Measurements from ENCODE around the gene LONP2. TPM values are rescaled to one million over a fixed set of nuclear protein-coding genes. Genes with fewer than 3 reads are reported as not detected.
A peak's percentile ranks its signal among the peaks of the same experiment; 100 is the strongest.

LONP2 gene
- polyA plus RNA-seq, 2 donors = 16.2 to 28.6 TPM

- Histone ChIP-seq H3K4me1 (ENCODE audit: control insufficient read depth in 2 of 2, insufficient read depth in 2 of 2, low read length in 1 of 2) (no peaks in the 10 kb centered on the region), H3K36me3 (ENCODE audit: control insufficient read depth in 2 of 2, insufficient read depth in 2 of 2, low read length in 1 of 2) (peaks cover 0 to 5% of the 10 kb centered on the region in 2 donors), H3K27me3 (ENCODE audit: control insufficient read depth in 1 of 2, insufficient read depth in 2 of 2, low read length in 2 of 2) (no peaks in the 10 kb centered on the region), H3K9me3 (ENCODE audit: control insufficient read depth in 2 of 2, insufficient read depth in 1 of 2, low read depth in 1 of 2, low read length in 1 of 2) (no peaks in the 10 kb centered on the region), H3K27ac (ENCODE audit: low read depth in 2 of 2, low read length in 1 of 2) (no peak overlapping the region), H3K4me3 (ENCODE audit: low read depth in 1 of 2, low read length in 2 of 2) (no peak overlapping the region)
- WGBS, 2 donors = 76 to 88% methylated on average over 2 of the region's 2 CpGs
These were observed 36.4 kb downstream of the LONP2 start for GRCh38 chr16:48280546-48280945.

GRCh38 chr16:48282636-48283263, 38.6 kb downstream of the LONP2 start:
- Histone ChIP-seq H3K9me3 (ENCODE audit: control insufficient read depth in 2 of 2, insufficient read depth in 1 of 2, low read depth in 1 of 2, low read length in 1 of 2) (peaks cover 0 to 3% of the 10 kb centered on the region in 2 donors), H3K4me1 (ENCODE audit: control insufficient read depth in 2 of 2, insufficient read depth in 2 of 2, low read length in 1 of 2) (no peaks in the 10 kb centered on the region), H3K27ac (ENCODE audit: low read depth in 2 of 2, low read length in 1 of 2) (no peak overlapping the region), H3K4me3 (ENCODE audit: low read depth in 1 of 2, low read length in 2 of 2) (no peak overlapping the region), H3K27me3 (ENCODE audit: control insufficient read depth in 1 of 2, insufficient read depth in 2 of 2, low read length in 2 of 2) (no peaks in the 10 kb centered on the region), H3K36me3 (ENCODE audit: control insufficient read depth in 2 of 2, insufficient read depth in 2 of 2, low read length in 1 of 2) (peaks cover 2 to 3% of the 10 kb centered on the region in 2 donors)
- WGBS, 2 donors = 78 to 79% methylated on average over 2 of the region's 2 CpGs

DNA sequence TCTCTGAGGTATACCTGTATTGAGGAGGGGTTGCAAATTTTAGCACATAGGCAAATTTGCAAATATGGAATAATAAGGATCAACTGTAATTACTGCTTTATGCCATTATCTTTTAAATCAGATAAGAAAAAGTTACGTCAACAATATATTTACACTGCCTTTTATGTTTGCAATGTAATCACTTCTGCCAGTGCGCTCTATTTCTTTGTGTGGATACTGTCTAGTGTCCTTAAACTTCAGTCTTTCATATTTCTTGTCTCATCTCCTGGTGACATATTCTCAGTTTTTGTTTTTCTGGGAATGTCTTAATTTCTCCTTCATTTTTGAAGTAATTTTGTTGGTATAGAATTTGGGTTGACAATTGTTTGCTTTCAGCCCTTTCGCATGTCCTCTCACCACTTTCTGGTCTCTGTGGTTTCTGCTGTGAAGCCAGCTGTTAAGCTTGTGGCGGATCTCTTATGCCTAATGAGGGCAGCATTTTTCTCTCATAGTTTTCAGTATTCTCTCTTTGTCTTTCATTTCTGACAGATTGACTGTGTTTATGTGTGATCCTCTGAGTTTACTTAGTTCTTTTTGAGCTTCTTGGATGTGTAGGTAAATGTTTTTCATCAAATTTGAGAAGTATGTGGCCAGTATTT, 40.8 kb downstream of the LONP2 start:
- H3K9me3 ChIP-seq (ENCODE audit: control insufficient read depth in 2 of 2, insufficient read depth in 1 of 2, low read depth in 1 of 2, low read length in 1 of 2) = peaks cover 0 to 3% of the 10 kb centered on the region in 2 donors
- 79 to 91% methylated on average over 4 of the region's 4 CpGs for WGBS, 2 donors
- peaks cover 3 to 6% of the 10 kb centered on the region in 2 donors for H3K36me3 ChIP-seq (ENCODE audit: control insufficient read depth in 2 of 2, insufficient read depth in 2 of 2, low read length in 1 of 2)
- H3K4me1 ChIP-seq (ENCODE audit: control insufficient read depth in 2 of 2, insufficient read depth in 2 of 2, low read length in 1 of 2) = no peaks in the 10 kb centered on the region
- no peak overlapping the region for H3K4me3 ChIP-seq (ENCODE audit: low read depth in 1 of 2, low read length in 2 of 2)
- no peaks in the 10 kb centered on the region for H3K27me3 ChIP-seq (ENCODE audit: control insufficient read depth in 1 of 2, insufficient read depth in 2 of 2, low read length in 2 of 2)
- no peak overlapping the region for H3K27ac ChIP-seq (ENCODE audit: low read depth in 2 of 2, low read length in 1 of 2)

DNA sequence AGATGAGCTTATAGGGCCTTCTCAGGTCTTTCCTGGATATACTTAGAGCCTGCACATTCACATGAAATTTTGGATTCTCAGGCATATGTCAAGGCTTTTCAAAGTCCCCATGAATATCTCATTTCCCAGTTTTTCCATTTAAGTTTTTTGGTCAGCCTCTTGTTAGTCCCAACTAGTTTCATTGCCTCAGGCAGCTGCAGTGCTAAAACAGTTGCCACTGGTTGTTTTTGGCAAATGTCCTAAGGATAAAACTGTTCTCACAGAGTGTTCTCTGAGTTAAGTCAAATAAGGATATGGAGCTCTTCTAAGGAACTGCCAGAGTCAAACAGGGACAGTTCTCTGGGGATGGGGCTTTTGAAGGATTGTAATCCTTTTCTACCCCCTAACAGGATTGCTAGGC, 43.1 kb downstream of the LONP2 start:
- peaks cover 3 to 6% of the 10 kb centered on the region in 2 donors for H3K36me3 ChIP-seq (ENCODE audit: control insufficient read depth in 2 of 2, insufficient read depth in 2 of 2, low read length in 1 of 2)
- no peaks in the 10 kb centered on the region for H3K27me3 ChIP-seq (ENCODE audit: control insufficient read depth in 1 of 2, insufficient read depth in 2 of 2, low read length in 2 of 2)
- no peak overlapping the region for H3K4me3 ChIP-seq (ENCODE audit: low read depth in 1 of 2, low read length in 2 of 2)
- H3K27ac ChIP-seq (ENCODE audit: low read depth in 2 of 2, low read length in 1 of 2) = no peak overlapping the region
- H3K4me1 ChIP-seq (ENCODE audit: control insufficient read depth in 2 of 2, insufficient read depth in 2 of 2, low read length in 1 of 2) = no peaks in the 10 kb centered on the region
- H3K9me3 ChIP-seq (ENCODE audit: control insufficient read depth in 2 of 2, insufficient read depth in 1 of 2, low read depth in 1 of 2, low read length in 1 of 2) = peaks cover 0 to 3% of the 10 kb centered on the region in 2 donors

DNA sequence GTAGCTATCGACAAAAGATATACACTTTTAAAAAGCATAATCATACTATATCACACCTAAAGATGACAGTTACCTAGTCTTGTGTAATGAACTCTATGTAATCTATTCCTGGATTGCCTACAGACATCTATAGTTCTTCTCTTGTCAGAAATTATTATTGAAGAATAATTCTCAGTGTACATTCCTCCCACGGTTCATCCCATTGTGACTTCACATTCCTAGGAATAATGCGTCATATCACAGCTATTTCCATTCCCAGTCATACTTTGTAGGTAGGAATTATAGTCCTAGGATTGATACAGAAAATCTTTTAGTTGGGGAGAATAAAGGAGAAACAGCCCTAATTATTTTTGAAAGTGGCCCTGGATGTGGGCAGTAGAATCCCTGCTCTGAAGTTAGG, 47.2 kb downstream of the LONP2 start:
- Histone ChIP-seq H3K36me3 (ENCODE audit: control insufficient read depth in 2 of 2, insufficient read depth in 2 of 2, low read length in 1 of 2) (peaks cover 3 to 6% of the 10 kb centered on the region in 2 donors), H3K27me3 (ENCODE audit: control insufficient read depth in 1 of 2, insufficient read depth in 2 of 2, low read length in 2 of 2) (no peaks in the 10 kb centered on the region), H3K27ac (ENCODE audit: low read depth in 2 of 2, low read length in 1 of 2) (no peak overlapping the region), H3K9me3 (ENCODE audit: control insufficient read depth in 2 of 2, insufficient read depth in 1 of 2, low read depth in 1 of 2, low read length in 1 of 2) (peaks cover 0 to 2% of the 10 kb centered on the region in 2 donors), H3K4me1 (ENCODE audit: control insufficient read depth in 2 of 2, insufficient read depth in 2 of 2, low read length in 1 of 2) (no peaks in the 10 kb centered on the region), H3K4me3 (ENCODE audit: low read depth in 1 of 2, low read length in 2 of 2) (no peak overlapping the region)
- WGBS, 2 donors = 70 to 80% methylated on average over 3 of the region's 3 CpGs

DNA sequence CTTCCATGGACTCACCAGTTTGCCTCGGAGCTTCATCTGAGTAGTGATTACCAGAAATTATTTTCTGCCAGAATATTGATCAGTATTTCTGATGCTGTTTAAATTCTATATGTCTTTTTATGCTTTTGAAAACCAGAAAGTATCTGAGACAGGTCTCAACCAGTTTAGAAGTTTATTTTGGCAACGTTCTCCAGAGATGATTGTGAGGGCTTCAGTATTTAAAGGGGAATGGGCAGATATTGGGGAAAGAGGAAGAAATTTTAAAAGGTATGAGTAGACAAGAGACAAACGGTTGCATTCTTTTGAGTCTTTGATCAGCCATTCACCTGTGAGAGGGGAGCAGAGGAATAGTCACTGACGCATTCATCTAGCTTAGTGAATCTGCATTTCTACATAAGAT, 47.7 kb downstream of the LONP2 start:
- peaks cover 3 to 6% of the 10 kb centered on the region in 2 donors for H3K36me3 ChIP-seq (ENCODE audit: control insufficient read depth in 2 of 2, insufficient read depth in 2 of 2, low read length in 1 of 2)
- H3K27me3 ChIP-seq (ENCODE audit: control insufficient read depth in 1 of 2, insufficient read depth in 2 of 2, low read length in 2 of 2) = no peaks in the 10 kb centered on the region
- no peaks in the 10 kb centered on the region for H3K4me1 ChIP-seq (ENCODE audit: control insufficient read depth in 2 of 2, insufficient read depth in 2 of 2, low read length in 1 of 2)
- H3K4me3 ChIP-seq (ENCODE audit: low read depth in 1 of 2, low read length in 2 of 2) = no peak overlapping the region
- H3K9me3 ChIP-seq (ENCODE audit: control insufficient read depth in 2 of 2, insufficient read depth in 1 of 2, low read depth in 1 of 2, low read length in 1 of 2) = no peaks in the 10 kb centered on the region
- no peak overlapping the region for H3K27ac ChIP-seq (ENCODE audit: low read depth in 2 of 2, low read length in 1 of 2)
- WGBS, 2 donors = 51 to 67% methylated on average over 4 of the region's 4 CpGs

DNA sequence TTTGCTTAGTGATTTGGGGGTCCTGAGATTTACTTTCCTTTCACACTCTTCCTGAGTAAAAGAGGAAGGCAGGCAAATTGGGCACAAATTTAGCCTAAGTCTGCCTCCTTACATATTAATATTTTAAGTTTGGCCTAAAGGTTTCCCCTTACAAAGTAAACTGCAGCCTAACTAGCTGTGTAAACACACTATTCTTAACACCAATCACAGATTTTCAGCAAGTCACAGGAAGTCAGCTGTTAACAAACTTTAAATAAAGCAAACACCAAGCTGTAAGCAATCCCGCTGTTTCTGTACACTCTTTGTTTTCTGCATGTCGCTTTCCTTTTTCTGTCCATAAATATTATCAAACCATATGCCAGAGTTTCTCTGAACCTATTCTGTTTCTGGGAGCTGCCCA, 48.4 kb downstream of the LONP2 start:
- 68% methylated on average over 2 of the region's 2 CpGs for WGBS, 2 donors
- peaks cover 0 to 3% of the 10 kb centered on the region in 2 donors for H3K9me3 ChIP-seq (ENCODE audit: control insufficient read depth in 2 of 2, insufficient read depth in 1 of 2, low read depth in 1 of 2, low read length in 1 of 2)
- H3K4me1 ChIP-seq (ENCODE audit: control insufficient read depth in 2 of 2, insufficient read depth in 2 of 2, low read length in 1 of 2) = no peaks in the 10 kb centered on the region

GRCh38 chr16:48294724-48295123, 50.6 kb downstream of the LONP2 start:
- Histone ChIP-seq H3K4me1 (ENCODE audit: control insufficient read depth in 2 of 2, insufficient read depth in 2 of 2, low read length in 1 of 2) (no peaks in the 10 kb centered on the region), H3K27me3 (ENCODE audit: control insufficient read depth in 1 of 2, insufficient read depth in 2 of 2, low read length in 2 of 2) (no peaks in the 10 kb centered on the region), H3K36me3 (ENCODE audit: control insufficient read depth in 2 of 2, insufficient read depth in 2 of 2, low read length in 1 of 2) (peaks cover 3 to 6% of the 10 kb centered on the region in 2 donors), H3K4me3 (ENCODE audit: low read depth in 1 of 2, low read length in 2 of 2) (no peak overlapping the region), H3K27ac (ENCODE audit: low read depth in 2 of 2, low read length in 1 of 2) (peak overlapping the region; percentile 4 to 42), H3K9me3 (ENCODE audit: control insufficient read depth in 2 of 2, insufficient read depth in 1 of 2, low read depth in 1 of 2, low read length in 1 of 2) (peaks cover 0 to 3% of the 10 kb centered on the region in 2 donors)
- whole genome bisulfite sequencing, 2 donors = 70 to 78% methylated on average over 1 of the region's 1 CpG

More for the DNA sequence above, 48.4 kb downstream of the LONP2 start:
- no peak overlapping the region for H3K27ac ChIP-seq (ENCODE audit: low read depth in 2 of 2, low read length in 1 of 2)
- H3K36me3 ChIP-seq (ENCODE audit: control insufficient read depth in 2 of 2, insufficient read depth in 2 of 2, low read length in 1 of 2) = peaks cover 0 to 12% of the 10 kb centered on the region in 2 donors
- no peak overlapping the region for H3K4me3 ChIP-seq (ENCODE audit: low read depth in 1 of 2, low read length in 2 of 2)
- no peaks in the 10 kb centered on the region for H3K27me3 ChIP-seq (ENCODE audit: control insufficient read depth in 1 of 2, insufficient read depth in 2 of 2, low read length in 2 of 2)

DNA sequence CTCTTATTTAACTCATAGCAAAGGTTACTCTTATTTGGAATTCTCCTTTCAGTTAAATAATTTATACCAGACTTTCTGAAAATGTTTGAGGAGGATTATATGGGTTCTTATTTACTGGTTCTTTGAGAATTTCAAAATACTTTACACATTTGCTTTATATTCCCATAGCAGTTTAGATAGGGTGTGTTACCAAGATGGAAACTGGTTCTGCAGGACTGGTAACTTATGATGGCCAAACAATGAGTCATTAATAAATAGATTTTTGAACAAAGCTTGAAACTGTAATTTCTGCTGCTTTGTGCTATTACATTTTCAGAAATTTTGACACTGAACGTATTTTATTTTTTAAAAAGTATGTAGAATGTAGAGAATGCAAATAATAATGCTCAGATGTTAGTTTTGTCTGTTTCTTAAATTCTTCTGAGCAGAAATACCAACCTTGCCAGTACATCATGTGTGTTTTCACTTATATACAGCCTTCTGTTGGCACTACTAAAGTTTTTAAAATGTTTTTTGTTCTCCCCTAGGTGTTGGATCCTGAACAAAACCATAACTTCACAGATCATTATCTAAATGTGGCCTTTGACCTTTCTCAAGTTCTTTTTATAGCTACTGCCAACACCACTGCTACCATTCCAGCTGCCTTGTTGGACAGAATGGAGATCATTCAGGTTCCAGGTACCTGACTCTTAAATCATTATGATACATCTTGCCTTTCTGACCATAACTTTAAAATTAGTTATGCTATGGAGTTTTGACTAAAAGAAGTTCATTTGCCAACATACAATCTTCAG, 51.6 kb downstream of the LONP2 start:
- WGBS, 2 donors = 57 to 60% methylated on average over 1 of the region's 1 CpG
- Histone ChIP-seq H3K4me1 (ENCODE audit: control insufficient read depth in 2 of 2, insufficient read depth in 2 of 2, low read length in 1 of 2) (no peaks in the 10 kb centered on the region), H3K36me3 (ENCODE audit: control insufficient read depth in 2 of 2, insufficient read depth in 2 of 2, low read length in 1 of 2) (peaks cover 5 to 6% of the 10 kb centered on the region in 2 donors)

More for the DNA sequence above, 51.6 kb downstream of the LONP2 start:
- H3K4me3 ChIP-seq (ENCODE audit: low read depth in 1 of 2, low read length in 2 of 2) = no peak overlapping the region
- H3K9me3 ChIP-seq (ENCODE audit: control insufficient read depth in 2 of 2, insufficient read depth in 1 of 2, low read depth in 1 of 2, low read length in 1 of 2) = peaks cover 0 to 3% of the 10 kb centered on the region in 2 donors
- no peaks in the 10 kb centered on the region for H3K27me3 ChIP-seq (ENCODE audit: control insufficient read depth in 1 of 2, insufficient read depth in 2 of 2, low read length in 2 of 2)
- H3K27ac ChIP-seq (ENCODE audit: low read depth in 2 of 2, low read length in 1 of 2) = peak overlapping the region; percentile 25 to 31
